GM19238 (cell line): ENCODE measurements around the gene TNS4.

Experiments
- DNase-seq: peaks from one replicate; pipeline ENCODE4 v3.0.0; 2011; ENCODE audit warnings: low spot score; ENCODE audit not compliant: insufficient read length

Gene TNS4

DNA sequence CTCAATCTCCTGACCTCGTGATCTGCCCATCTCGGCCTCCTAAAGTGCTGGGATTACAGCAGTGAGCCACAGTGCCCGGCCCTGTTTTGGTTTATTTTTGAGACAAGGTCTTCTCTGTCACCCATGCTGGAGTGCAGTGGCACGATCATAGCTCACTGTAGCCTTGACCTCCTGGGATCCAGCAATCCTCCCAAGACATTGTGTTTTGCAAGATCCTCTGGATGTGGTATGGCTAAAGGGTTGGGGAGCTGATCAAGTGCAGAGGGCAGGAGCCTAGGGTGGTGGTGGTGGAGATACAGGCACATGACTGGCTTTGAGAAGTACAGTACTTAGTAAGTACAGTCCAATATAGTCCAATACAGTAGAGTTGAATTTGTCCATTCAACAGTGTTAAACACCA lies 16.6 kb upstream of the TNS4 start:
- no peak for DNase-seq

DNA sequence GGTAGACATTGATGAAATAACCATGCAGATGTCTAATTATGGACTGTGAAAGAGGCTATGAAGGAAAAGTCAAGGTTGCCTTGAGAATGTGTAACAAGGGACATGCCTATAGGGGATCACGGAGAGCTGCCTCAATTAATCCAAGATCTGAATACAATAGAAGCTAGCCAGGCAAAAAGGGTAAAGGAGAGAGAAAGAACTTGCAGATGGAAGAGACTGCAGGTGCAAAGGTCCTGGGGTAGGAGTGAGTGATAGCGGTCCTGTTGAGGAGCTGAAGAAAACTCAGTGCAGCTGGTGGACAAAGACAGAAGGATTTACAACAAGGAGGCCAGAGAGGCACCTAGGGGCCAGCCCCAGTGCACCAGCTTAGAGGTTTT lies 15.9 kb upstream of the TNS4 start:
- no peak for DNase-seq

DNA sequence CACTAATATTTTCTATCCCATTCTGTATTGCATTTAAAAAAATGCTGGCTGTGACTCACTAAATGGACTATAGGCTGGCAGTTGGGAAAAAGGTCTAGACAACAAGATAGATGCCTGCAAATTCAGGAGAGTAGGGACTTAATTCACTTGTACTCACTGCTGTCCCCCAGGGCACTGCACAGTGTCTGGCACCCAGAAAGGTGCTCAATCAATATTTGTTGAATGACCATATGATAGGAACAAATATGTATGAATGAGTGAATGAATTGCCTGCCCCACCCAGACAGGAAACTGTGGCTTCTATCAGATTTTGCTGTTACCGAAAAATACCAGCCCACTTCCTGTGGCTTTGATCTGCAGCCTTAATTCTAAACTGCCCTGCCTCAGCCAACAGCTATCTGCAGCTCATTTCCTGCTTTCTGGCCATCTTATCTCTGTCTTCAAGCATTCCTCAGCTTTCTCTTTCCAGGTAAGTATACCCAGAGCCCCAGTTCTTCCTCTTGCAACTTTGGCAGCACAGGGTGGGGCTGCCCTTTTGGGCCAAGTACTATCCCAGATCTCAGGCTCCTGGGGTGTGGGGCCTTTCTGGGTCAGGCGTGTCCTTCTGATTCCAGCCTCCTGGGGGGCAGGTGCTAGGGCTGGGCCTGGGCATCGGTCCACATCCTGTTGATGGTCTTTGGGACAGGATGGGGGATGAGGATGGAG lies 15.3 kb upstream of the TNS4 start:
- peak; percentile 70 for DNase-seq

DNA sequence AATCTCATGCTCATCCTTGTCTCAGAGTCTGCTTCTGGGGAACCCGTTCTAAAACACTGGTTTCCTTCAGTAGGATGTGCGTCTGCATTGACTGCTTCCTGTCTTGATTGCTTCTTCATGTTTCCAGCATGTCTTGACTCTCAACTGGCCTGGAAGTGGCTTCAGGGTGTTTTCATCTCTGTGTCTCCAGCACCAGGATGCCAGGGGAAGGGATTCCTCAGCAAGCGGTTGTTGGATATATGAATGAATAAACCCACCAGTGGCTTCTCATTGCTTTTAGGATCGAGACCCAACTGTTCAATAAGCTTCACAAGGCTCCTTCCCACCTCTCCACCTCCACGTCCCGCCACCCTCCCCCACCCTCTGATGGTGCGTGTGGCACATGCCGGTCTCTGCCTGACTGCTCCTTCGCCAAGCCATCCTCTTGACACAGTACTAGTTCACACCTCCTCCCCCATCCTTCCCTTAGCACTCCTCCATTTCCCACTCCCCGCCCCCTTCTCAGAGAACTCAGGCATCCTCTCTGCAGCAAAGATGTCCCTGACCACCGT lies 14.1 kb upstream of the TNS4 start:
- no peak for DNase-seq

DNA sequence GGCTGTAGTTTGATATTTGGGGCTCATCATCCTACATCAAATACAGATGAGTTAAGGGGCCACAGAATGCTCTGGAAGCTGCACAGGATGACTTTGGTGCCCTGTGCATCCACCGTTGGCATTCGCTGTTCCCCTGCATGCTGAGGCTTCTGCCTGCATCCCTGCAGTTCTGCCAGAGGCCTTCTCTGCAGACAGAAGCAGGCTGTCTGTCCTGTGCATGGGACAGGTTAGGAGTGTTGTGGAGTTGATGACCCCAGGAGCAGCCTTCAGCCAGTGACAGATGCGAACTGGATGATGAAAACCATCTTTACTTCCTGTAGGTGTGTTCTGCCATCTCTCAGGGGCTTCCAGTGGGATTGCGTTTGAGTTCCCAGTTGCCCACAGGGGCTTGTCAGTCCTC lies 13.6 kb upstream of the TNS4 start:
- no peak for DNase-seq

DNA sequence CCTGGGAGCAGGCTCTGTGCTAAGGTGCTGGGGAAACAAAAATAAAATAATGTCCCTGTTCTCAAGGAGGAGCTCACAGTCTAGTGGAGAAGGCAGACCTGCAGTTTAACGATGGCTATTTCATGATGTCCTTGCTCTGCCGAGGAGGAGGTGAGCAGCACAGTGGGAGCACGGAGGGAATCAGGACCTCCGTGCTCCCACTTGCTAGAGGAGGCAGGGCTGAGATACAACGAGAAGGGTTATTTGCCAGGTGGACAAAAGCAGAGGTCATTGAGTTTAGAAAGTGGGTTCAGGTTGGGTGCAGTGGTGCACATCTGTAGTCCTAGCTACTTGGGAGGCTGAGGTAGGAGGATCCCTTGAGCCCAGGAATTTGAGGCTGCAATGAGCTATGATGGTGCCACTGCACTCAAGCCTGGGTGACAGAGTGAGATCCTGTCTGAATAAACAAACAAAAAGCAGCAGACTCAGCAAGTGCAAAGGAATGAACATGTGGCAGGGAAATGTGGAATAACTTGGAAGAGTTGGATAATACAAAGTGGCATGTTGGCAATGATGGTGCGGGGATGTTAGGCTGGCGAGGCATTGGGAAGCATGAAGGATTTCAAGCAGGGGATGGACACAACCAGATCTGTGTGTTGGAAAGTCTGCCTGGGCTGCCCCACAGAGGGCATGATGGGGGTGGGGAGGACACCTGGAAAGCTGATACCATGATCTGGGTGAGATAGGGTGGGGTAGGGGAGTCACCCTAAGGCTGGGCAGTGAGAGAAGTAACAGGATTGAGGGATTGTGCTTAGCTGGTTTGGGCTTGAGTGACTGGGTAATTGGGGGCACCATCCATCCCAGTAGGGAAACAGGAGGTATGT lies 12.8 kb upstream of the TNS4 start:
- DNase-seq, result no peak

DNA sequence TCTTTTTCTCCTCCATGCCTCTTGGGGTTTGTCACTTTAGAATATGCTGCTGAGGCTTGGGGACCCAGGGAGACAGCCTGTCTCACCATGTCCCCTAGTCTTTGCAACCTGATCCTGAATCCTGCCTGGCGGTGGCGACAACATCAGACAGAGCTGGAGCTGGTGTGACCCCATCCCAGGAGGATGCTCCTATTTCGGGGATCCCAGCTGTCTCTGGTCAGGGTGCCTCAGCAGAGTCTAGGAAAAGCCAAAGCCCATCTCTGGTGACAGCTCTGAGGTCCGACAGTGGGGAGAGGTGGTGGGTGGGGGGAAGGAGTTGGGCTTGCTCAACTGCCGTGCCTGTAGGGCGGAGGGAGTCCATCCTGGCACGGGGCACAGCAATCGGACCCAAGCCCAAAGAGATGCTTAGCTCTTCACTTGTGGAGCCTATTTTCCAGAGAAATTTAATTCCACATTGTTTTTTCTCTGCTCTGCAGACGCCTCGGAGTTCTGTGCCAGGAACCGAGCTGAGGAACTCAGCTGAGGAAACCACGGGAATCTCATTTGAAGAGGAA lies 10.3 kb upstream of the TNS4 start:
- no peak for DNase-seq

DNA sequence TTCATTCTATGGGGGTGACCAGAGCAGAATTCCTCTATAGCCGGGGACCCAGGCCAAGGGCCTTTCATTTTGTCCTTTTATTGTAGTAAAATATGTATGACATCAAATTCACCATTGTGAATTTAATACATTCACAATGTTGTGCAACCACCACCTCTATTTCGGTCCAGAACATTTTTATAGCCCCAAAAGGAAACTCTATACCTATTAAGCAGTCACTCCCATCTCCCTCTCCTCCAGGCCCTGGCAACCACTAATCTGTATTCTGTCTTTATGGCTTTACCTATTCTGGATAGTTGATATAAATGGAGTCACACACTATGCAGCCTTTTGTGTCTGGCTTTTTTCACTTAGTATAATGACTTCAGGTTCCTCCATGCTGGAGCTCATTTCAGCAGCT lies 9.7 kb upstream of the TNS4 start:
- no peak for DNase-seq

DNA sequence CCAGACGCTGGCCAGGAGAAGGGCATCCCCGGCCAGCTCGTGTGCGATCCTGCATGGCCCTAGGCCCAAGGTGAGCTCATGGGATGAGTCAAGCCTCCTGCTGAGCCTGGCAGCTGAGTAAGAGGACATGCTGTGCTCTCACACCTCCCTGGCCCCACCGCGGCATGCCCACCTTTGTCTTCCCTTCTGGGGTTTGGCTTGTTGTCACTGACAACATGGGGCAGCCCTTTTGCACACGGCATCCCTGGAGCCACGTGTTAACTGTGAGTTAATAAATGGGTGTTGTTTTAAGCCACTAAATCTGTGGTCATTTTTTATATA lies 8.9 kb upstream of the TNS4 start:
- DNase-seq, result no peak

DNA sequence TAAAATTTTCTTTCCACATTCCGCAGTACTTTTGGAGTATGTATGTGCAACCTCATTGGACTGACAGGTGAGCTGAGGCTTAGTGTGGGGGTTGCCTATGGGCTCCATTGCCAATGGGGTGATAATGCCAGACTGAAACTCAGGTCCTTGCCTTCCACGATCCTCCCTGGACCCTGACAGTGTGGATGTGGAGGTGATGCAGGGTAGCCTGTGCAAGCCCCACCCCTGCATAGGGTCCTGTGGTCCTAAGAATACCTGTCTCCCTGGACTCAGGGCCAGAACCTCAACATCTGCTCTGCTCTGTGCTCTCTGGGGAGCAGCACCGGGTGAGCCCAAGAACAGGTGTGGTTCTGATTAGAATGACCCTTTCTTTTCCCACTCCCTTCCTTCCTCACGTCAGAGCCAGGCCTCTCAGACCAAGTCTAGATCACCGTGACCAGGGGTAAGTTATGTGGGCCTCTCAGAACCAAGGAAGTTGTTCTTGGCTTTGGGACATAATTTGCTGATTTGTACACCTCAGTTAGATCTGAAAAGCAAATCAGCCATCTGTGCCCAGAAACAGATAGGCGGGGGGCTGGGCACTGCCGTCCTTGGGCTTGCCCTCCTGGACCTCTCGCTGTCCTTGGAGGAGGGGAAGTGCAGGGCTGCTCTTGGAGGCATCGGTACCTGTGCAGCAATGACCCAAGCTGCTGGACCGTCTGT lies 8.4 kb upstream of the TNS4 start:
- no peak for DNase-seq

DNA sequence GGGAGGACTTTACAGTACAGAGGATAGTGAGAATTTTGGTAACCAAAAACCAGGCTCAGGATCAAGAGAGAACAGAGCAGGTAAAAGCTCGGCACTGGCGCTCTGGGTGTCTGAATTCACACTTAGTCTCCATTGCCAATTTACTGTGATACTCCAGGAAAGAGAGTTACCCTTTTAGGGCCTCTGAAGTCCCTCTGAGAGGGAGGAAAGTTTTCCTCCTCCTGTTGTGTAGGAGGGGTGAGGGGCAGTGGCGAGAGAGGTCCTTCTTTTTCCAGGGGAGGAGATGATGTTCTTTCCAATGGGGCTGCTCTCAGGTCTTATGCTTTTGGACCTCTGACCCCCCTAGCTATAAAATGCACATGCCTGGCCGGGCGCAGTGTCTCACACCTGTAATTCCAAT lies 5.4 kb upstream of the TNS4 start:
- no peak for DNase-seq

DNA sequence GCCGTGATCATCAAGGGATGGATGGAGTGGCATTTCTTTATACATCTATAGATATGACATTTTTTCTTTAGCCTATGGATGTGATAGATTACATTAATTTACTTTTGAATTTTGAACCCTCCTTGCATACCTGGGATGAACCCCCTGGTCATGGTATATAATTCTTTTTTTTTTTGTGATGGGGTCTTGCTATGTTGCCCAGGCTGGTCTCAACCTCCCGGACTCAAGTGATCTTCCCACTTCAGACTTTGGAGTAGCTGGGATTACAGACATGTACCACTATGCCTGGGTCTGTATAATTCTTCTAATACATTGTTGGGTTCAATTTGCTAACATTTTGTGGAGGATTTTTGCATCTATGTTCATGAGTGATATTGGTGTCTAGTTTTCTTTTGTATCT lies 1.7 kb upstream of the TNS4 start:
- no peak for DNase-seq

DNA sequence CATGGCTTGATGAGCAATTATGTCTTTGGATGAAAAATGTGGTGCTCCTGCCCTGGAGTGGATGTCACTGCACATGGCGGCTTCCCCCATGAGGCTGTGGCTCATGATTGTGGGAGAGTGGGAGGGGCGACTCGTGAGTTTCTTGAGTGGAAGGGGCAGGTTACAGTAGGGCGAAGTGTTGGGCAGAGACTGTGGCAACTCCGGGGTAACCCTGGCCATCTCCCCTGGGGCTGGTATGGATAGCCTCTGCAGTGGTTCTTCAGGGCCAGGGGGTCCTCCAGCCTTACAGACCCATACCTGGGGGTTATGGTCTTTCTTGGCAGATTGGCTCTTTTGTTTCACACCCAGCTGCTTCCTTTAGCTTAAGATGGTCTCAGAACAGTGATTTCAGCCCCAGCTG lies 1.3 kb upstream of the TNS4 start:
- no peak for DNase-seq

DNA sequence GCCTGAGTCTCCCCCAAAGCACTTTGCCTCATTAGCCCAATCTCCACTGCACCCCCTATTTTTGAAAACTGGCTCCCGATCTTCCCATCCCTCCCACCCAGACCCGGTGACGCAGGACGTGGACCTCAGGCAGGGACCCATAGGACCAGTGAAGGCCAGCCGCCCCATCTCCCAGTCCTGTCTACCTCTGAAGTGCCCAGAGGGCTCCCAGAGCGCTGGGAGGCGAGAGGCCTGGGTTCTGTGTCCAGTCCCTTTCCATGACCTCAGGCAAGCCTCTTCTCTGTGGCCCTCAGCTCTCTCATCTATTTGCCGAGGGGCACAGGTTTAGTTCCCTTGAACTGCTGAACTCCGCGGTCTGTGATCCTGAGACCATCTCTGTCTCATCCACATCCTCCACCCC lies 714 bp downstream of the TNS4 start:
- no peak for DNase-seq

DNA sequence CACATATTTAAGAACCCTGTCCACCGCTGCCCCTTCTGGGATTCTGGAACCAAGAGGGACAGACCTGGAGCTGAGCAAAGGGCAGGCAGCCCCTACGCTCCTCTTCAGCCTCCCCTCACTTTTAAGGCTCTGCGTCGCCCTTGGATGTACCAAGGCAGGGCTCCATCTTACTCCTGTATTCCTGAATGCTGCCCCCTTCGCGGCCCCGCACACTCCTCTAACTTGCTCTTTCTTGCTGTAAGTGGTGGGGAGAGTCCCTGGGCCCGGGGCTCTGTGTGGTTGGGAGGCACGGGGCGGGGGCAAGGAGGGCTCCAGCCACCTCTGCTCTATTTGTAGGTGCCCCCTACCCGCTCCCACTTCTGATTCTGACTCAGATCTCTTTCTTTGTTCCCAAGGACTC lies 1.2 kb downstream of the TNS4 start:
- DNase-seq, result no peak

DNA sequence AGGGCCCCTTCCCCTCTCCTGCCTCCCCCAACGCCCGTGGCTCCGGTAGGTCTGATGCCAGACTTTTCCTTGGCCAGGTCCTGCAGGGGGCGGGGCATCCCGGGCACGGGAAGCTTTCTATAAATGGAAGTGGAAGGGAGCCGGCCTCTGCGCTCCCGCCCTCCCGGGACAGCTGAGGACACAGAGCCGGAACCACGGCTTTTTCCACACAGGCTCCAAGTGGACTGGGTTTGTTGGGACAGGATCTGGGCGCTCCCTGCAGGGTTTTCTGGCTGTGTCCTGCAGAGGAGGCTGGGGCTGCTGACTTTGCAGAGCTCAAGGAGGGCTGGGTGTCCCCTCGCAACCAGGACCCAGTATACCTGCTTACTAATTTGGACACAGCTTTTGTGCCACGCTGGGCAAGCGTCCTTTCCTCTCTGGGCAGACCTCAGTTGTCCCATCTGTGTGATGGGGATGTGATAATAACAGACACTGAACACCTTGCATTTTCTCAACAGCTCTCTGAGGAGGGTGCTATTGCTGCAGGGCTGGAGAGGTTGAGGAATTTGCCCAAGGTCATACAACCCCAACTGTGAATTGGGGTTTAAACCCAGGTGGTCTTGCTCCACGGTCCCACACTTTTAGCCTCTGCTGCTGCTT lies 1.8 kb downstream of the TNS4 start:
- no peak for DNase-seq

DNA sequence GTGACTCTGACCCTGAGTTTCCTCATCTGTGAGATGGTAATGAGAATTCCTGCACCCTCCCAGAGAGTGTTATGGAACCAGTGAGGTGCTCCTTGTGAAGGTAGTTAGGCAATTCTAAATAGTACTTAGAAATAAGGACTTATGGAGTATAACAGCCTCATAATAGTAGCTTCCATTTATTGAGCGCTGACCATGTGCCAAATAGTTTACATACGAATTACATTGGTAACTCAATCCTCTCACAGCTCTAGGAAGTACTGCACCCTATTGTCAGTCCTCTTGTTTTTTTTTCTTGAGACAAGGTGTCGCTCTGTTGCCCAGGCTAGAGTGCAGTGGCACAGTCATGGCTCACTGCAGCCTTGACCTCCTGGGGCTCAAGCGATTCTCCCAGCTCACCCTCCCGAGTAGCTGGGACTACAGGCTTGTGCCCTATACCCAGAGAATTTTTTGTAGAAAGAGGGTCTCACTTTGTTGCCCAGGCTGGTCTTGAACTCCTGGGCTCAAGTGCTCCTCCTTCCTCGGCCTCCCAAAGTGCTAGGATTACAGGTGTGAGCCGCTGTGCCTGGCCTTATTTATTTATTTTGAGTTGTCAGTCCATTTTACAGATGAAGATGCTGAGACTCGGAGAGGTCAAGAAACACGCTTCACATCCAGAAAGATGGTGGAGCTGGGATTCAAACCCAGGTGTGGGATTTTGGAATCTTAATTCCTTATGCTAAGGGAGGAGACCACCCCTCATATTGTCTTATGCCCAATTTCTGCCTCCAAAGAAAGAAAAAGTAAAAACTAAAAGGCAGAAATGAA lies 2.9 kb downstream of the TNS4 start:
- DNase-seq, result no peak

DNA sequence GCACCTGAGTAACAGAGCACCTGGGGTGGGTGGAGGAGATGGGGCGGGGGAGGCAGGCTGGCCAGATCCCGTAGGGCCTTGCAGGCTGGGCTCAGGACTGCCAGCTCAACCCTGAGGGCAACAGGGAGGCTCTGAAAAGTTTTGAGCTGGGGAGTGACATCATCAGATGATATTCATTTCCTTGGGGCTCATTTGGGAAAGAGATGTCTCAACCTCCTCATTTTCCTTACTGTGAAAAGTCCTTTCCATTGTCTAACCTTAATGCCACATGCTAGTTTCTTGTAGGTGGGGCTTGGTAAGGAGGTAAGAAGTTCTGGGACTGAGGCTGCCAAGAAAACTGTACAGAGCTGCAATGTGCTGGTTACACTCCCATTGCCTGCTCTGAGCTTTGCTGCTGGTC lies 3.7 kb downstream of the TNS4 start:
- DNase-seq, result no peak

DNA sequence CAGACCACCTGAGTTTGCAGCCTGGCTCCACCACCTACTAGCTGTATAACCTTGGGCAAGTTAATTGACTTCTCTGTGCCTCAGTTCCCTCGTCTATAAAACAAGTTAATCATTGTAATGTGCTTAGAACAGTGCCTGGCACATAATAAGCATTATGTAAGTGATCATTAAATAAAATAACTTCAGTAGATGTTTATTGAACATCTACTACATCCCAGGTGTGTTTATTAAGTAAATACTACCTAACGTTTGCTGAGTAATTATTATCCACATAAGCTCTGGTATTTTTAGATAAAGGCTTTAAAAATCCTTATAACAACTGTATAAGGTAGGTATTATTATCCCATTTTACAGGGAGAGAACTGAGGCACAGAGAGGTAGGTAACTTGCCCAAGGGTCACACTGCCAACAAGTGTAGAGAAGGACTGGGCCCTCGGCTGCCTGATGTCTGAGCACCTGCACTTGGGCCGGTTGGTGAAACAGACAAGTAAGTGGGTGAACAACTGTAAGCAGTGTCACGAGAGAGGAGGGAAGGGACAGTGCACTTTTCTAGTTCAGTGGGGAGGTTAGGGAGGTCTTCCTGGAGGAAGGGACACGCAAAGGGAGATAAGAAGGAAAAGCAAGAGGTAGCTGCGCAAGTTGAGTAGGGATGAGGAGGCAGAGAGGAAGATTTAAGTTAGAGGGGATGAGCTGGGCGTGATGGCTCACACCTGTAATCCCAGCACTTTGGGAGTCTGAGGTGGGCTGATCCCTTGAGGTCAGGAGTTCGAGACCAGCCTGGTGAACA lies 4.6 kb downstream of the TNS4 start:
- DNase-seq, result no peak

DNA sequence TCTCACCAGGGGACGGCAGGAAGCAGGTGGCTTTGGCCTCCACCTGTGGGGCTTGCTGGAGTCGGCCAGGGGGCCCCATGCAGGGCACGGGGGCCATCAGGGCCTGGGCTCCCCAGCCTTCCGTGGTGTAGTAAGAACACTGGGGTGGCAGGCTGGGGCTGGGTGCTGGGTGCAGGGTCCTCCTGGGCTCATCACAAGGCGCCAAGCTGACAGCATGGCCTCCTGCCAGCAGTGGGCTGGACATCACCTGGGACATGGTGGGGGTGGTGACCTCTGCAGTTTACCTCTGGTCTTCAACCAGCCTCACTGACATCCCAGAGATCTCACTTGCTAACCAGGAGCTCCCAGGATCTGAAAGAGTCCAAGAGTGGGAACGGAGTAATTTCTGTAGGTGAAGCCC lies 5.3 kb downstream of the TNS4 start:
- DNase-seq, result no peak
